MM.1S (cell line): Measurements from ENCODE around the gene MUC5B.

Source experiments
- DNase-seq: peaks from one replicate; pipeline ENCODE4 v3.0.0-alpha.2; 2015
- H2AFZ ChIP-seq: fragments of 300-600 bp; sonication (generic); 2 replicates; pipeline ENCODE4 v1.6.0; 2016; ENCODE audit warnings: antibody characterized with exemption, low read length
- H3F3A ChIP-seq: fragments of 300-600 bp; sonication (generic); 2 replicates; pipeline ENCODE4 v1.6.1; 2016; ENCODE audit warnings: mild to moderate bottlenecking, antibody characterized with exemption, low read length, moderate library complexity, mixed read lengths; ENCODE audit not compliant: insufficient read depth
- H3K27ac ChIP-seq: fragments of 300-600 bp; sonication (generic); 2 replicates; pipeline ENCODE4 v1.5.1; 2016; ENCODE audit warnings: mild to moderate bottlenecking, low read length
- H3K27me3 ChIP-seq: fragments of 300-600 bp; sonication (generic); replicated peaks from 2 replicates; pipeline ENCODE4 v1.6.0; 2016; ENCODE audit warnings: low read length; ENCODE audit not compliant: insufficient read depth
- H3K36me3 ChIP-seq: fragments of 300-600 bp; sonication (generic); replicated peaks from 2 replicates; pipeline ENCODE4 v1.6.1; 2016; ENCODE audit warnings: mild to moderate bottlenecking, low read length, mixed read lengths; ENCODE audit not compliant: insufficient read depth
- H3K4me1 ChIP-seq: fragments of 300-600 bp; sonication (generic); 2 replicates; pipeline ENCODE4 v1.6.1; 2016; ENCODE audit warnings: low read length, mixed read lengths
- H3K4me2 ChIP-seq: fragments of 300-600 bp; sonication (generic); 2 replicates; pipeline ENCODE4 v1.6.0; 2016; ENCODE audit warnings: low read depth, low read length
- H3K4me3 ChIP-seq: fragments of 300-600 bp; sonication (generic); 2 replicates; pipeline ENCODE4 v1.5.1; 2016; ENCODE audit warnings: low read length, mixed read lengths
- H3K79me2 ChIP-seq: fragments of 300-600 bp; sonication (generic); 2 replicates; pipeline ENCODE4 v1.6.1; 2016; ENCODE audit warnings: mixed run types, low read length, mixed read lengths
- H3K9ac ChIP-seq: fragments of 300-600 bp; sonication (generic); 2 replicates; pipeline ENCODE4 v1.6.1; 2016; ENCODE audit warnings: low read length, mixed read lengths
- H3K9me2 ChIP-seq: fragments of 300-600 bp; sonication (generic); replicated peaks from 2 replicates; pipeline ENCODE4 v1.6.1; 2016; ENCODE audit warnings: mild to moderate bottlenecking, low read length, mixed read lengths; ENCODE audit not compliant: insufficient read depth
- H3K9me3 ChIP-seq: fragments of 300-600 bp; sonication (generic); replicated peaks from 2 replicates; pipeline ENCODE4 v1.6.1; 2016; ENCODE audit warnings: mild to moderate bottlenecking, low read length, mixed read lengths; ENCODE audit not compliant: insufficient read depth
- H4K20me1 ChIP-seq: fragments of 300-600 bp; sonication (generic); 2 replicates; pipeline ENCODE4 v1.6.1; 2016; ENCODE audit warnings: mild to moderate bottlenecking, low read length, moderate library complexity, mixed read lengths; ENCODE audit not compliant: insufficient read depth
- CTCF ChIP-seq: fragments of 300-600 bp; sonication (generic); IDR thresholded peaks from 2 replicates; pipeline ENCODE4 v1.5.1; 2016; ENCODE audit warnings: antibody characterized with exemption, low read length, mixed read lengths
- EZH2 ChIP-seq: fragments of 300-600 bp; sonication (generic); optimal IDR thresholded peaks from 2 replicates; pipeline ENCODE3; 2017; ENCODE audit warnings: low read depth, mild to moderate bottlenecking, antibody characterized with exemption, low read length, mixed read lengths
- EZH2phosphoT487 ChIP-seq: fragments of 300-600 bp; sonication (generic); IDR thresholded peaks from 2 replicates; pipeline ENCODE4 v1.6.1; 2018; ENCODE audit warnings: antibody characterized with exemption, low read length

MUC5B gene

GRCh38 chr11:1304380-1304779, 81.5 kb downstream of the MUC5B start:
- no peaks in the 10 kb centered on the region for H3K4me1 ChIP-seq
- H3K4me2 ChIP-seq, result no peak overlapping the region

GRCh38 chr11:1305063-1305495, 82.2 kb downstream of the MUC5B start:
- H4K20me1 ChIP-seq, result no peaks in the 10 kb centered on the region
- TF ChIP-seq EZH2 (no peak), CTCF (no peak), EZH2phosphoT487 (no peak)
- peaks cover 2% of the 10 kb centered on the region; the same call in 1 of the 2 replicates for H3F3A ChIP-seq
- H3K4me2 ChIP-seq, result no peak overlapping the region
- H3K27ac ChIP-seq, result no peak overlapping the region
- DNase-seq, result no peak
- no peaks in the 10 kb centered on the region for H3K36me3 ChIP-seq
- no peak overlapping the region for H3K9ac ChIP-seq
- no peak overlapping the region for H2AFZ ChIP-seq
- H3K27me3 ChIP-seq, result no peaks in the 10 kb centered on the region
- no peaks in the 10 kb centered on the region for H3K9me3 ChIP-seq
- H3K9me2 ChIP-seq, result no peaks in the 10 kb centered on the region
- peaks cover 88% of the 10 kb centered on the region for H3K79me2 ChIP-seq
- 0 out of 2 replicates have a peak, but pooled peaks cover under 1% of the 10 kb centered on the region for H3K4me1 ChIP-seq
- no peak overlapping the region for H3K4me3 ChIP-seq

More at GRCh38 chr11:1304380-1304779, 81.5 kb downstream of the MUC5B start:
- Histone ChIP-seq H3K27me3 (no peaks in the 10 kb centered on the region), H3K79me2 (peaks cover 95% of the 10 kb centered on the region), H3F3A (no peaks in the 10 kb centered on the region), H4K20me1 (no peaks in the 10 kb centered on the region), H3K9me2 (no peaks in the 10 kb centered on the region), H3K4me3 (no peak overlapping the region), H2AFZ (no peak overlapping the region), H3K36me3 (no peaks in the 10 kb centered on the region), H3K9me3 (no peaks in the 10 kb centered on the region), H3K9ac (no peak overlapping the region), H3K27ac (no peak overlapping the region)
- no peak for TF ChIP-seq EZH2phosphoT487
- no peak for TF ChIP-seq EZH2
- no peak for TF ChIP-seq CTCF
- DNase-seq, result no peak

GRCh38 chr11:1305501-1306056, 82.7 kb downstream of the MUC5B start:
- H2AFZ ChIP-seq, result no peak overlapping the region
- no peaks in the 10 kb centered on the region for H3K9me2 ChIP-seq
- H3K9me3 ChIP-seq, result no peaks in the 10 kb centered on the region
- 0 out of 2 replicates have a peak, but pooled peaks cover 4% of the 10 kb centered on the region for H3K4me1 ChIP-seq
- no peaks in the 10 kb centered on the region for H3K36me3 ChIP-seq
- no peak overlapping the region for H3K4me2 ChIP-seq
- no peak overlapping the region for H3K9ac ChIP-seq
- H3K4me3 ChIP-seq, result no peak overlapping the region
- no peaks in the 10 kb centered on the region for H3K27me3 ChIP-seq
- no peak for TF ChIP-seq CTCF
- TF ChIP-seq EZH2phosphoT487, result no peak
- TF ChIP-seq EZH2, result no peak
- peaks cover 4% of the 10 kb centered on the region; the same call in 1 of the 2 replicates for H3F3A ChIP-seq
- peaks cover 83% of the 10 kb centered on the region for H3K79me2 ChIP-seq
- H4K20me1 ChIP-seq, result no peaks in the 10 kb centered on the region
- no peak overlapping the region for H3K27ac ChIP-seq
- no peak for DNase-seq
